Mesenchymal stem cell (in vitro differentiated cells and primary cell): ENCODE measurements around the gene BGLAP.

Experiments used
- DNase-seq: peaks from one replicate; pipeline ENCODE4 v3.0.0-alpha.2; 2013
- H2AFZ ChIP-seq: one replicate; pipeline ENCODE4 v1.6.1; 2013; ENCODE audit warnings: low read depth, mild to moderate bottlenecking, control low read depth, inconsistent platforms, low read length, moderate library complexity
- H2AK5ac ChIP-seq: 2 replicates; pipeline ENCODE4 v1.6.1; 2013; ENCODE audit warnings: low read length, moderate library complexity, mild to moderate bottlenecking, inconsistent platforms; ENCODE audit not compliant: severe bottlenecking
- H2BK120ac ChIP-seq: one replicate; pipeline ENCODE4 v1.6.1; 2013; ENCODE audit warnings: low read depth, mild to moderate bottlenecking, inconsistent platforms, low read length, moderate library complexity
- H2BK12ac ChIP-seq, 2 experiments: one replicate each; pipeline ENCODE4 v1.6.1; 2013; ENCODE audit warnings: inconsistent platforms in 2 of 2, low read length in 2 of 2, mild to moderate bottlenecking in 2 of 2, moderate library complexity in 2 of 2, control low read depth in 1 of 2
- H2BK15ac ChIP-seq: one replicate; pipeline ENCODE4 v1.6.1; 2013; ENCODE audit warnings: mild to moderate bottlenecking, low read depth, inconsistent platforms; ENCODE audit not compliant: poor library complexity, severe bottlenecking
- H2BK5ac ChIP-seq: 2 replicates; pipeline ENCODE4 v1.6.1; 2013; ENCODE audit warnings: low read depth, mild to moderate bottlenecking, low read length, control low read depth, inconsistent platforms; ENCODE audit not compliant: poor library complexity, severe bottlenecking
- H3K14ac ChIP-seq, 2 experiments: one replicate each; pipeline ENCODE4 v1.6.1; 2013; ENCODE audit warnings: inconsistent platforms in 2 of 2, low read length in 2 of 2, control low read depth in 1 of 2, mild to moderate bottlenecking in 1 of 2, moderate library complexity in 1 of 2
- H3K18ac ChIP-seq, 2 experiments: one replicate each; pipeline ENCODE4 v1.6.1; 2013; ENCODE audit warnings: inconsistent platforms in 2 of 2, low read length in 2 of 2, control low read depth in 1 of 2, low read depth in 1 of 2, mild to moderate bottlenecking in 1 of 2
- H3K23ac ChIP-seq, 2 experiments: one replicate each; pipeline ENCODE4 v1.6.1; 2013; ENCODE audit warnings: inconsistent platforms in 2 of 2, low read length in 2 of 2, mild to moderate bottlenecking in 2 of 2, moderate library complexity in 2 of 2, control low read depth in 1 of 2
- H3K27ac ChIP-seq: 2 replicates; pipeline ENCODE4 v1.5.1; 2013; ENCODE audit warnings: mild to moderate bottlenecking, moderate library complexity, low read length, control low read depth, inconsistent platforms; ENCODE audit not compliant: poor library complexity, severe bottlenecking
- H3K27me3 ChIP-seq, 2 experiments: 2 replicates each; pipeline versions ENCODE4 v1.6.1 to v1.7.0; 2013; ENCODE audit warnings: low read length in 2 of 2, mild to moderate bottlenecking in 2 of 2, moderate library complexity in 2 of 2, control low read depth in 1 of 2, inconsistent platforms in 1 of 2; ENCODE audit not compliant: control insufficient read depth in 1 of 2, insufficient read depth in 1 of 2
- H3K36me3 ChIP-seq, 2 experiments: 2 replicates each; pipeline versions ENCODE4 v1.6.1 to v1.7.0; 2013; ENCODE audit warnings: low read length in 2 of 2, control low read depth in 1 of 2, inconsistent platforms in 1 of 2, low read depth in 1 of 2, mild to moderate bottlenecking in 1 of 2; ENCODE audit not compliant: insufficient read depth in 2 of 2, control insufficient read depth in 1 of 2
- H3K4ac ChIP-seq, 2 experiments: one replicate each; pipeline ENCODE4 v1.6.1; 2013; ENCODE audit warnings: inconsistent platforms in 2 of 2, low read length in 2 of 2, mild to moderate bottlenecking in 2 of 2, moderate library complexity in 2 of 2, control low read depth in 1 of 2, low read depth in 1 of 2
- H3K4me1 ChIP-seq: 2 replicates; pipeline ENCODE4 v1.6.1; 2013; ENCODE audit warnings: low read depth, low read length, control low read depth; ENCODE audit not compliant: control insufficient read depth, insufficient read depth
- H3K4me2 ChIP-seq: 2 replicates; pipeline ENCODE4 v1.6.1; 2013; ENCODE audit warnings: low read length, mild to moderate bottlenecking, inconsistent platforms; ENCODE audit not compliant: poor library complexity, severe bottlenecking
- H3K4me3 ChIP-seq, 2 experiments: 2 replicates each; pipeline versions ENCODE4 v1.5.1 to v1.7.0; 2013; ENCODE audit warnings: low read length in 2 of 2, mild to moderate bottlenecking in 2 of 2, control low read depth in 1 of 2, low read depth in 1 of 2; ENCODE audit not compliant: insufficient read depth in 1 of 2
- H3K79me1 ChIP-seq: replicated peaks from 2 replicates; pipeline ENCODE4 v1.6.1; 2013; ENCODE audit warnings: mild to moderate bottlenecking, control low read depth, low read length, inconsistent platforms; ENCODE audit not compliant: poor library complexity, severe bottlenecking
- H3K9ac ChIP-seq: 2 replicates; pipeline ENCODE4 v1.7.0; 2013; ENCODE audit warnings: mild to moderate bottlenecking, low read length, moderate library complexity
- H3K9me3 ChIP-seq: 2 replicates; pipeline ENCODE4 v1.7.0; 2013; ENCODE audit warnings: mild to moderate bottlenecking, low read length; ENCODE audit not compliant: control insufficient read depth
- H4K8ac ChIP-seq: one replicate; pipeline ENCODE4 v1.6.1; 2013; ENCODE audit warnings: inconsistent platforms, mild to moderate bottlenecking, low read length, moderate library complexity
- H4K91ac ChIP-seq: one replicate; pipeline ENCODE4 v1.6.1; 2013; ENCODE audit warnings: mild to moderate bottlenecking, low read length, inconsistent platforms
- WGBS: methylation state at CpG from one replicate; pipeline ENCODE4 v1.1.7; 2013; ENCODE audit warnings: mixed read lengths; 5-methylcytosine and 5-hydroxymethylcytosine counted together

The BGLAP gene

GRCh38 chr1:156266051-156266450, 24.1 kb downstream of the BGLAP start:
- peaks cover 66 to 86% of the 10 kb centered on the region in 2 experiments for H3K36me3 ChIP-seq
- no peak overlapping the region for H3K4me3 ChIP-seq
- H3K27ac ChIP-seq: no peak overlapping the region
- H3K14ac ChIP-seq: no peak overlapping the region
- H3K4ac ChIP-seq: no peak overlapping the region
- H2AFZ ChIP-seq: no peak overlapping the region
- no peak overlapping the region for H2BK5ac ChIP-seq
- H3K9ac ChIP-seq: no peak overlapping the region
- no peak overlapping the region for H2BK15ac ChIP-seq
- no peak overlapping the region for H2BK120ac ChIP-seq
- H3K4me1 ChIP-seq: no peaks in the 10 kb centered on the region
- no peaks in the 10 kb centered on the region for H3K27me3 ChIP-seq
- H3K9me3 ChIP-seq: no peaks in the 10 kb centered on the region
- H4K91ac ChIP-seq: no peak overlapping the region
- no peak for DNase-seq
- H4K8ac ChIP-seq: no peak overlapping the region
- no peak overlapping the region for H3K18ac ChIP-seq
- 97% methylated on average over 13 of the region's 13 CpGs for whole genome bisulfite sequencing
- no peak overlapping the region for H3K23ac ChIP-seq
- H3K4me2 ChIP-seq: no peak overlapping the region
- peaks cover 29% of the 10 kb centered on the region for H3K79me1 ChIP-seq
- no peak overlapping the region for H2BK12ac ChIP-seq
- H2AK5ac ChIP-seq: no peak overlapping the region

- Histone ChIP-seq H2AFZ (no peak overlapping the region), H2BK12ac (no peak overlapping the region), H3K27me3 (no peaks in the 10 kb centered on the region), H3K18ac (no peak overlapping the region), H4K91ac (no peak overlapping the region), H2BK120ac (no peak overlapping the region), H4K8ac (no peak overlapping the region), H2BK15ac (no peak overlapping the region), H2AK5ac (no peak overlapping the region), H3K9ac (no peak overlapping the region), H3K4ac (no peak overlapping the region), H3K4me1 (no peaks in the 10 kb centered on the region), H3K36me3 (peaks cover 59 to 93% of the 10 kb centered on the region in 2 experiments), H3K9me3 (no peaks in the 10 kb centered on the region), H3K4me3 (no peak overlapping the region), H3K14ac (no peak overlapping the region), H2BK5ac (no peak overlapping the region), H3K23ac (no peak overlapping the region), H3K27ac (no peak overlapping the region), H3K79me1 (peaks cover 26% of the 10 kb centered on the region), H3K4me2 (no peak overlapping the region)
- 71% methylated on average over 4 of the region's 4 CpGs for WGBS
- peak; percentile 35 for DNase-seq
Observed at GRCh38 chr1:156268336-156268735, 26.4 kb downstream of the BGLAP start.

- no peak overlapping the region for H4K8ac ChIP-seq
- no peak for DNase-seq
Observed at GRCh38 chr1:156270314-156270713, 28.3 kb downstream of the BGLAP start.

GRCh38 chr1:156276532-156276931, 34.5 kb downstream of the BGLAP start:
- Histone ChIP-seq H3K4me2 (no peak overlapping the region), H3K27me3 (no peaks in the 10 kb centered on the region), H2BK15ac (no peak overlapping the region), H3K14ac (no peak overlapping the region), H3K27ac (no peak overlapping the region), H3K79me1 (peaks cover 31% of the 10 kb centered on the region), H3K4me3 (no peak overlapping the region), H2BK120ac (no peak overlapping the region), H3K18ac (no peak overlapping the region), H3K23ac (no peak overlapping the region), H3K4ac (no peak overlapping the region), H4K91ac (no peak overlapping the region), H3K36me3 (peaks cover 54 to 78% of the 10 kb centered on the region in 2 experiments), H2AFZ (no peak overlapping the region), H2BK12ac (no peak overlapping the region), H2BK5ac (no peak overlapping the region), H4K8ac (no peak overlapping the region), H2AK5ac (no peak overlapping the region), H3K9me3 (no peaks in the 10 kb centered on the region), H3K4me1 (peaks cover 6% of the 10 kb centered on the region), H3K9ac (peak overlapping the region; percentile 31)
- DNase-seq: no peak

More at GRCh38 chr1:156270314-156270713, 28.3 kb downstream of the BGLAP start:
- no peak overlapping the region for H2AK5ac ChIP-seq
- peaks cover 33% of the 10 kb centered on the region for H3K79me1 ChIP-seq
- H3K23ac ChIP-seq: no peak overlapping the region
- no peak overlapping the region for H3K4me2 ChIP-seq
- no peak overlapping the region for H3K4me3 ChIP-seq
- no peak overlapping the region for H2BK5ac ChIP-seq
- H2BK120ac ChIP-seq: no peak overlapping the region
- H3K9me3 ChIP-seq: no peaks in the 10 kb centered on the region
- H2BK12ac ChIP-seq: no peak overlapping the region
- no peak overlapping the region for H2AFZ ChIP-seq
- H3K18ac ChIP-seq: no peak overlapping the region
- no peaks in the 10 kb centered on the region for H3K4me1 ChIP-seq
- H3K36me3 ChIP-seq: peaks cover 65 to 96% of the 10 kb centered on the region in 2 experiments
- no peak overlapping the region for H3K9ac ChIP-seq
- no peak overlapping the region for H3K27ac ChIP-seq
- H3K27me3 ChIP-seq: no peaks in the 10 kb centered on the region
- WGBS: 96% methylated on average over 3 of the region's 3 CpGs
- H3K14ac ChIP-seq: no peak overlapping the region
- no peak overlapping the region for H3K4ac ChIP-seq
- H4K91ac ChIP-seq: no peak overlapping the region
- H2BK15ac ChIP-seq: no peak overlapping the region
